ENCODE data around the gene TNFRSF17. TPM values are rescaled to one million over a fixed set of nuclear protein-coding genes. Genes with fewer than 3 reads are reported as not detected.

Gene TNFRSF17
- total RNA-seq, 1 donor, result not detected

DNA sequence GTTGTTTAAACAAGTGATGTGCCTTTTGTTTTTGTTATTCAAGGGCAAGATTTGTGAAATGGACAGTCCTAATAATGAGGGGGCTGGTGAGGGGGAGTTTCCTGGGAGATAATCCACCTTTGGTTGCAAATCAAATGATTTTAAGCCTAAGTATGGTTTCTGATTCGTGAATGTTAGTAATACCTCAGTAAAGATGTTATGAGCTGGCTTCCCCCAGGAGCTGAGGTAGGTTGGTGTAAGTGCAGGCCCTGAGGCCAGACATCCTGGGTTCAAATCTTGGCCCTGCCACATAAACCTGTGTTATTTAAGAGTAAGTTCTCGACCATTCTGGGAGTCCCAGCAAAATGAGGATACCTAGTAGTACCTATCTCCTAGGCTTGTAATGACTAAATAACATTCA is 13.1 kb downstream of the TNFRSF17 start:
- Histone ChIP-seq H3K4me1 (ENCODE audit: insufficient read depth, low read length) (peaks cover 13% of the 10 kb centered on the region), H3K4me2 (ENCODE audit: insufficient read depth, low read length) (peak overlapping the region; percentile 80), H2AFZ (ENCODE audit: low read length) (peak overlapping the region; percentile 77), H3K36me3 (ENCODE audit: insufficient read depth, low read length) (peaks cover 8% of the 10 kb centered on the region), H3K4me3 (ENCODE audit: insufficient read depth, low read length) (peak overlapping the region; percentile 98), H3K27me3 (ENCODE audit: insufficient read depth, low read length) (no peaks in the 10 kb centered on the region), H3K79me2 (ENCODE audit: insufficient read depth, low read length) (peaks cover 57% of the 10 kb centered on the region), H4K20me1 (ENCODE audit: insufficient read depth, low read length) (no peaks in the 10 kb centered on the region), H3K27ac (ENCODE audit: low read depth, low read length) (peak overlapping the region; percentile 19), H3K9me3 (ENCODE audit: low read depth, low read length) (no peaks in the 10 kb centered on the region)
- TF ChIP-seq, protein P1, sequence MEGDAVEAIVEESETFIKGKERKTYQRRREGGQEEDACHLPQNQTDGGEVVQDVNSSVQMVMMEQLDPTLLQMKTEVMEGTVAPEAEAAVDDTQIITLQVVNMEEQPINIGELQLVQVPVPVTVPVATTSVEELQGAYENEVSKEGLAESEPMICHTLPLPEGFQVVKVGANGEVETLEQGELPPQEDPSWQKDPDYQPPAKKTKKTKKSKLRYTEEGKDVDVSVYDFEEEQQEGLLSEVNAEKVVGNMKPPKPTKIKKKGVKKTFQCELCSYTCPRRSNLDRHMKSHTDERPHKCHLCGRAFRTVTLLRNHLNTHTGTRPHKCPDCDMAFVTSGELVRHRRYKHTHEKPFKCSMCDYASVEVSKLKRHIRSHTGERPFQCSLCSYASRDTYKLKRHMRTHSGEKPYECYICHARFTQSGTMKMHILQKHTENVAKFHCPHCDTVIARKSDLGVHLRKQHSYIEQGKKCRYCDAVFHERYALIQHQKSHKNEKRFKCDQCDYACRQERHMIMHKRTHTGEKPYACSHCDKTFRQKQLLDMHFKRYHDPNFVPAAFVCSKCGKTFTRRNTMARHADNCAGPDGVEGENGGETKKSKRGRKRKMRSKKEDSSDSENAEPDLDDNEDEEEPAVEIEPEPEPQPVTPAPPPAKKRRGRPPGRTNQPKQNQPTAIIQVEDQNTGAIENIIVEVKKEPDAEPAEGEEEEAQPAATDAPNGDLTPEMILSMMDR (IDR thresholded peaks at IDR 0.05; ENCODE audit: extremely low read depth, low read depth, low read length), result no peak
- no peak for DNase-seq (ENCODE audit: insufficient read length, low spot score, missing footprints)

DNA sequence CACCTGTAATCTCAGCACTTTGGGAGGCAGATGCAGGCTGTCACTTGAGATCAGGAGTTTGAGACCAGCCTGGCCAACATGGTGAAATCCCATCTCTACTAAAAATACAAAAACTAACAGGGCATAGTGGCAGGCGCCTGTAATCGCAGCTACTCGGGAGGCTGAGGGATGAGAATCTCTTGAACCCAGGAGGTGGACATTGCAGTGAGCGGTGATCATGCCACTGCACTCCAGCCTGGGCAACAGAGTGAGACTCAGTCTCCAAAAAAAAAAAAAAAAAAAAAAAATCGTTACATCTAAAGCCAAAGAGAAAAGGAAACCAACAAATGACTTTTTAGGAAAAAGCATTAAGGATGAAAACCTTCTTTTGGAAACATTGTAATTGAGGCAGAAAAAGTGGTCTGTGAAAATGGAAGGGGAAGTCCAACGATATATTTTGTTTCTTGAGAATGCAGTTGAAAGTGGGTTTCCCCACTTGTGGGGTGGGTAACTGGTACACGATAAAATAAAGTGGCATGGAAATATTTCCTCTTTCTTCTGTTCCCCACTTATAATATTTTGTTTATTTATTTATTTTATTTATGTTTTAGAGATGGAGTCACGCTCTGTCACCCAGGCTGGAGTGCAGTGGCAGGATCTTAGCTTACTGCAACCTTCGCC is 14.1 kb downstream of the TNFRSF17 start:
- DNase-seq (ENCODE audit: insufficient read length, low spot score, missing footprints), result no peak
- Histone ChIP-seq H3K27ac (ENCODE audit: low read depth, low read length) (no peak overlapping the region), H3K9me3 (ENCODE audit: low read depth, low read length) (no peaks in the 10 kb centered on the region), H3K36me3 (ENCODE audit: insufficient read depth, low read length) (no peaks in the 10 kb centered on the region), H3K4me1 (ENCODE audit: insufficient read depth, low read length) (peaks cover 13% of the 10 kb centered on the region), H3K4me3 (ENCODE audit: insufficient read depth, low read length) (no peak overlapping the region), H2AFZ (ENCODE audit: low read length) (no peak overlapping the region), H3K79me2 (ENCODE audit: insufficient read depth, low read length) (peaks cover 67% of the 10 kb centered on the region), H3K4me2 (ENCODE audit: insufficient read depth, low read length) (no peak overlapping the region), H4K20me1 (ENCODE audit: insufficient read depth, low read length) (no peaks in the 10 kb centered on the region), H3K27me3 (ENCODE audit: insufficient read depth, low read length) (no peaks in the 10 kb centered on the region)
- TF ChIP-seq, protein P1 (IDR thresholded peaks at IDR 0.05; ENCODE audit: extremely low read depth, low read depth, low read length), result no peak

DNA sequence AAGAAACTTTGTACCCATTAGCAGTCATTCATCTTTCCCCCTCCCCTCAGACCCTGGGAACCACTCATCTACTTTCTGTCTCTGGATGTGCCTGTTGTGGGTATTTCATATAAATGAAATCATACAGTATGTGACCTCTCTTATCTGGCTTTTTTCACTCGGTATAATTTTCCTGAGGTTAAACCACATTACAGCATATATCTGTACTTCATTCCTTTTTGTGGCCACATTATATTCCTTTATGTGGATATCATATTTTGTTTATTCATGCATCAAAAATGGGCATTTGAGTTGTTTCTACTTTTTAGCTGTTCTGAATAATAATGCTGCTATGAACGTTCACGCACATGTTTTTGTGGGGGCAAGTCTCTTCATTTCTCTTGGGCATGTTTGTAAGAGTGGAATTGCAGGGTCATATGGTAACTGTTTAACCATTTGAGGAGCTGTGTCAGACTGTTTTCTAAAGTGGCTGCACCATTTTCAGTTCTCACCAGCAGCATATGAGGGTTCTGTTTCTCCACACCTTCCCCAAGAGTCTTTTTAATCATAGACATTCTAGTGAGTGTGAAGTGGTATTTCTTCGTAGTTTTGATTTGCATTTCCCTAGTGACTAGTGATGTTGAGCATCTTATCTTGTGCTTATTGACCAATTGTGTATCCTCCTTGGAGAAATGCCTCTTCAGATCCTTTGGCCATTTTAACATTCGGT is 15.3 kb downstream of the TNFRSF17 start:
- no peaks in the 10 kb centered on the region for H3K36me3 ChIP-seq (ENCODE audit: insufficient read depth, low read length)

DNA sequence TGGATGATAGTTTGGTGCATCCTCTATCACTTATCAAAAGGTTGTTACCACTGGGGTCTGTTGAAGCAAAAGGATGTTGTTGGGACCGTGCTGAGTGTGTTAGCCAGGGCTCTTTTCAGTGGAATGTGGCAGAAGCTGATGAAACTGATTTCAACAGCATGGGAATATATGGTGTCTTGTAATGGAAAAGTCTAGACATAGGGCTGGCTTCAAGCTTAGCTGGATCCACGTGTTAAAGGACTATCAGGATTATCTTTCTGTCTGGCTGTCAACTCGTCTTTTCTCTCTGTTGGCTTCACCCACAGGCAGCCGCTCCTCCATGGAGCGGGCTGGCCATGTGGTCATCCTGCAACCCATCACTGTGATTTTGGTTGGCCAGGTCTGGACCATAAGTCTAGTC is 20.2 kb downstream of the TNFRSF17 start:
- DNase-seq (ENCODE audit: insufficient read length, low spot score, missing footprints), result no peak
- H3K4me1 ChIP-seq (ENCODE audit: insufficient read depth, low read length), result no peaks in the 10 kb centered on the region
- no peak overlapping the region for H3K4me2 ChIP-seq (ENCODE audit: insufficient read depth, low read length)
- H3K27ac ChIP-seq (ENCODE audit: low read depth, low read length), result no peak overlapping the region
- H4K20me1 ChIP-seq (ENCODE audit: insufficient read depth, low read length), result peaks cover 4% of the 10 kb centered on the region
- H3K27me3 ChIP-seq (ENCODE audit: insufficient read depth, low read length), result no peaks in the 10 kb centered on the region
- H3K79me2 ChIP-seq (ENCODE audit: insufficient read depth, low read length), result peaks cover 73% of the 10 kb centered on the region
- no peak overlapping the region for H2AFZ ChIP-seq (ENCODE audit: low read length)
- no peaks in the 10 kb centered on the region for H3K36me3 ChIP-seq (ENCODE audit: insufficient read depth, low read length)
- H3K4me3 ChIP-seq (ENCODE audit: insufficient read depth, low read length), result no peak overlapping the region
- H3K9me3 ChIP-seq (ENCODE audit: low read depth, low read length), result no peaks in the 10 kb centered on the region
- TF ChIP-seq, protein P1 (IDR thresholded peaks at IDR 0.05; ENCODE audit: extremely low read depth, low read depth, low read length), result no peak

More for the DNA sequence above, 15.3 kb downstream of the TNFRSF17 start:
- no peak overlapping the region for H2AFZ ChIP-seq (ENCODE audit: low read length)
- no peaks in the 10 kb centered on the region for H4K20me1 ChIP-seq (ENCODE audit: insufficient read depth, low read length)
- no peak overlapping the region for H3K4me3 ChIP-seq (ENCODE audit: insufficient read depth, low read length)
- H3K27me3 ChIP-seq (ENCODE audit: insufficient read depth, low read length), result no peaks in the 10 kb centered on the region
- H3K9me3 ChIP-seq (ENCODE audit: low read depth, low read length), result no peaks in the 10 kb centered on the region
- no peak overlapping the region for H3K27ac ChIP-seq (ENCODE audit: low read depth, low read length)
- peaks cover 77% of the 10 kb centered on the region for H3K79me2 ChIP-seq (ENCODE audit: insufficient read depth, low read length)
- H3K4me2 ChIP-seq (ENCODE audit: insufficient read depth, low read length), result no peak overlapping the region
- TF ChIP-seq, protein P1 (IDR thresholded peaks at IDR 0.05; ENCODE audit: extremely low read depth, low read depth, low read length), result no peak
- no peak for DNase-seq (ENCODE audit: insufficient read length, low spot score, missing footprints)
- peaks cover 13% of the 10 kb centered on the region for H3K4me1 ChIP-seq (ENCODE audit: insufficient read depth, low read length)
